ENCODE data around the gene WFDC5.
"Not testable (repeated sequence)": the region's sequence is repeated elsewhere in the genome, so short reads cannot be mapped to it uniquely, and the experiment has no call there.

WFDC5 gene

GRCh38 chr20:45114465-45115385 lies at the start of gene WFDC5:
Gene WFDC5, minus strand, starts transcription at chr20:45115174. Its CDS starts 91 bp downstream, at chr20:45115083.
- no peak for DNase-seq

- DNase-seq, result no peak
Measured at GRCh38 chr20:45163083-45163803, 48.3 kb upstream of the WFDC5 start.

- no peak for DNase-seq
Measured at GRCh38 chr20:45157962-45158361, 43.0 kb upstream of the WFDC5 start.

- no peak for DNase-seq
Measured at GRCh38 chr20:45156713-45157112, 41.7 kb upstream of the WFDC5 start.

GRCh38 chr20:45154794-45155193 lies 39.8 kb upstream of the WFDC5 start:
- DNase-seq, result not testable (repeated sequence)

GRCh38 chr20:45154183-45154582 lies 39.2 kb upstream of the WFDC5 start:
- DNase-seq, result no peak

GRCh38 chr20:45153752-45154151 lies 38.8 kb upstream of the WFDC5 start:
- DNase-seq, result no peak

GRCh38 chr20:45153147-45153546 lies 38.2 kb upstream of the WFDC5 start:
- DNase-seq, result no peak

GRCh38 chr20:45152405-45152804 lies 37.4 kb upstream of the WFDC5 start:
- DNase-seq, result no peak

GRCh38 chr20:45149062-45149461 lies 34.1 kb upstream of the WFDC5 start:
- no peak for DNase-seq

GRCh38 chr20:45140836-45141235 lies 25.9 kb upstream of the WFDC5 start:
- DNase-seq, result no peak

GRCh38 chr20:45139733-45140375 lies 24.9 kb upstream of the WFDC5 start:
- DNase-seq, result not testable (repeated sequence)

GRCh38 chr20:45138561-45139300 lies 23.8 kb upstream of the WFDC5 start:
- no peak for DNase-seq

GRCh38 chr20:45136911-45137310 lies 21.9 kb upstream of the WFDC5 start:
- DNase-seq, result no peak

- DNase-seq, result no peak
Measured at GRCh38 chr20:45128099-45128498, 13.1 kb upstream of the WFDC5 start.

GRCh38 chr20:45124365-45124764 lies 9.4 kb upstream of the WFDC5 start, which contains the start of gene WFDC12:
Gene WFDC12, minus strand, starts transcription at chr20:45124465. Its CDS starts 18 bp downstream, at chr20:45124447.
- no peak for DNase-seq

- no peak for DNase-seq
Measured at GRCh38 chr20:45121388-45121787, 6.4 kb upstream of the WFDC5 start.

GRCh38 chr20:45119556-45120266 lies 4.7 kb upstream of the WFDC5 start:
- DNase-seq, result no peak

GRCh38 chr20:45118028-45118427 lies 3.1 kb upstream of the WFDC5 start:
- DNase-seq, result no peak

- no peak for DNase-seq
Measured at GRCh38 chr20:45117581-45117980, 2.6 kb upstream of the WFDC5 start.

- no peak for DNase-seq
Measured at GRCh38 chr20:45115829-45116228, 855 bp upstream of the WFDC5 start.

GRCh38 chr20:45115386-45115774 lies 406 bp upstream of the WFDC5 start:
- DNase-seq, result no peak
